Sigmoid colon (tissue), 7 donors: ENCODE measurements around the gene ATP1A3. TPM values are rescaled to one million over a fixed set of nuclear protein-coding genes. Genes with fewer than 3 reads are reported as not detected.
"Not testable (repeated sequence)": the region's sequence is repeated elsewhere in the genome, so short reads cannot be mapped to it uniquely, and the experiment has no call there.

Experiments
- DNase-seq: peaks from one replicate; pipeline ENCODE4 v3.0.0-alpha.2; 2019
- H3K27ac ChIP-seq, 4 donors: fragments of 200-600 bp; sonication (generic); one replicate each; pipeline ENCODE4 v1.5.1; 2016 to 2019; ENCODE audit warnings: mild to moderate bottlenecking in 1 of 4
- H3K27me3 ChIP-seq, 3 donors: fragments of 200-600 bp; sonication (generic); one replicate each; pipeline ENCODE4 v1.5.1; 2019; ENCODE audit warnings: mild to moderate bottlenecking in 1 of 3
- H3K36me3 ChIP-seq, 4 donors: fragments of 200-600 bp; sonication (generic); one replicate each; pipeline ENCODE4 v1.5.1; 2016 to 2019
- H3K4me1 ChIP-seq, 4 donors: fragments of 200-600 bp; sonication (generic); one replicate each; pipeline ENCODE4 v1.5.1; 2017 to 2019
- H3K4me3 ChIP-seq, 4 donors: fragments of 200-600 bp; sonication (generic); one replicate each; pipeline ENCODE4 v1.5.1; 2017 to 2019; ENCODE audit warnings: mild to moderate bottlenecking in 2 of 4, moderate library complexity in 1 of 4
- H3K9me3 ChIP-seq, 4 donors: fragments of 200-600 bp in 3 of 4; sonication (generic) in 3 of 4; one replicate each; pipeline versions ENCODE4 v1.5.1 to v1.6.1; 2013 to 2019
- CTCF ChIP-seq, 4 experiments: fragments of 450-650 bp in 3 of 4; fragments of 200-600 bp in 1 of 4; IDR thresholded peaks; one replicate each; pipeline ENCODE4 v1.5.1; 2016 to 2019; ENCODE audit warnings: antibody characterized with exemption in 4 of 4, mild to moderate bottlenecking in 3 of 4, moderate library complexity in 2 of 4
- EP300 ChIP-seq, 4 donors: sonication (generic); formaldehyde crosslinking; IDR thresholded peaks; one replicate each; pipeline ENCODE4 v1.6.1; 2017; ENCODE audit warnings: antibody characterized with exemption in 4 of 4
- POLR2A ChIP-seq, 2 donors: fragments of 450-650 bp; IDR thresholded peaks; one replicate each; pipeline ENCODE4 v1.6.1; 2016; ENCODE audit warnings: antibody characterized with exemption in 2 of 2, mild to moderate bottlenecking in 2 of 2, moderate library complexity in 2 of 2
- POLR2AphosphoS5 ChIP-seq, 4 donors: sonication (generic); formaldehyde crosslinking; IDR thresholded peaks; one replicate each; pipeline ENCODE4 v1.6.1; 2017; ENCODE audit warnings: antibody characterized with exemption in 4 of 4
- WGBS, 2 donors: extraction: QIAGEN DNeasy Blood & Tissue Kit; methylation state at CpG; one replicate each; pipeline ENCODE4 v1.1.7; 2013; 5-methylcytosine and 5-hydroxymethylcytosine counted together
- intact Hi-C: fragments of 100-400 bp; cut with DNase I; formaldehyde crosslinking; loops from one replicate; pipeline ENCODE4 v1.15.1; 2023
- polyA plus RNA-seq, 3 donors: library from polyadenylated mRNA; stranded (reverse); fragments of 200-250 nt; gene quantifications; one replicate each; pipeline ENCODE4 v1.2.3, GENCODE V29; 2013
- total RNA-seq, 4 donors: library from RNA; depleted of rRNA; stranded (reverse); fragments of >200 nt; gene quantifications; one replicate each; pipeline ENCODE4 v1.1.0, GENCODE V29; 2016
- donor health status: healthy with polysubstance abuse.
- donor health status: Bipolar disorder and iron deficiency.
- donor health status: healthy.

Gene ATP1A3
- total RNA-seq: 1 to 10 TPM; 1.6 to 4.3 (median 3.3) TPM
- polyA plus RNA-seq: 1 to 10 TPM in 1 of 3 donors, under 1 TPM in 1, not detected in 1; 0.46 to 3.2 TPM

DNA sequence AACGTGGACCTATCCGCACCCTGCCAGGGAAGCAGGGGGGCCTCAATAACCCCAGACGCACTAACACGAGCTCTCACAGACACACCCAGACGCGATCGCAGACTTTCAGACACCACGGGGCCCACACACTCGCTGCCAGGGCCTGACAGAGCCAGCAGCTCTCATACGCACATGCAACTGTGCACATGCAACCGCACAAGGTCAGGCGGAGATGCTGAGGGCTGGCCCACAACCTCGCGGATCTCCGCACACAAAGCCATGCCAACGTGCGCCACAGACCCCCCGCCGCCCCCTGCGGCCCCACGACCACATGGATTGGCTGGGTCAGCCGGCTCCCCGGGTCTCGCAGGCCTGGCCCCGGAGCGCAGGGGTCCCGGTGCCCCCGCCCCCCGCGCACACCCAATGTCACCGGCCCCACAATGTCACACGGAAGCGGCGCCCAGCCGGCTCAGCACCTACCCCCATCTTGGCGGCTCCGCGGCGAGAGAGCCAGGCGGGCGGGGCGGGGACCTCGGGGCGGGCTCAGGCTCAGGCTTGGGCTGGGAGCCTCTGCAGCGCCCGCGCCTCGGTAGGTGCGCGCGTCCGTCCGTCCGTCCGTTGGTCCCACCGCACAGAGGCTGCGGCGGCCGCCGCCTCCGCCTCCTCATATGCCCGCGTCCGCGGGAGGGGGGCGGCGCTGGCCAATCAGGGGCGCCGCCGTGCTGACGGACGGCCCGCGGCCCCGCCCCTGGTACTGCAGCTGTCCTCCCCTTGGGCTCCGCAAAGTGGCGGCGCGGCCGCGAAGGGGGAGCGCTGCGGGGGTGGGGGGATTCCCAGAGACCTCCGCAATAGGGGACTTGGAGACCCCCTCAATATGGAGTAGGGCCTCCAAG, at the start of gene ATP1A3:
Gene ATP1A3 (minus strand): TSS at position 619 of the 872 bp plus-strand sequence. CDS start 154 bp downstream, at position 465.
- no peaks in the 10 kb centered on the region for H3K9me3 ChIP-seq
- 1% methylated on average over 84 of the region's 84 CpGs for WGBS, 2 donors
- intact Hi-C loops: no loop called here
- H3K27me3 ChIP-seq: peaks cover 32 to 84% (median 76%) of the 10 kb centered on the region in 3 donors
- H3K36me3 ChIP-seq: no peaks in the 10 kb centered on the region
- no peak for TF ChIP-seq POLR2A (IDR thresholded peaks at IDR 0.05)
- no peak for TF ChIP-seq CTCF (IDR thresholded peaks at IDR 0.05)
- TF ChIP-seq EP300 (IDR thresholded peaks at IDR 0.05): no peak
- TF ChIP-seq POLR2AphosphoS5 (IDR thresholded peaks at IDR 0.05): no peak
- no peak within 1 kb of the TSS for H3K27ac ChIP-seq
- H3K4me1 ChIP-seq: peaks cover 0 to 33% (median 30%) of the 10 kb centered on the region in 4 donors
- DNase-seq: no peak
- peak within 1 kb of the TSS; percentile 3 to 51 (median 31) for H3K4me3 ChIP-seq

DNA sequence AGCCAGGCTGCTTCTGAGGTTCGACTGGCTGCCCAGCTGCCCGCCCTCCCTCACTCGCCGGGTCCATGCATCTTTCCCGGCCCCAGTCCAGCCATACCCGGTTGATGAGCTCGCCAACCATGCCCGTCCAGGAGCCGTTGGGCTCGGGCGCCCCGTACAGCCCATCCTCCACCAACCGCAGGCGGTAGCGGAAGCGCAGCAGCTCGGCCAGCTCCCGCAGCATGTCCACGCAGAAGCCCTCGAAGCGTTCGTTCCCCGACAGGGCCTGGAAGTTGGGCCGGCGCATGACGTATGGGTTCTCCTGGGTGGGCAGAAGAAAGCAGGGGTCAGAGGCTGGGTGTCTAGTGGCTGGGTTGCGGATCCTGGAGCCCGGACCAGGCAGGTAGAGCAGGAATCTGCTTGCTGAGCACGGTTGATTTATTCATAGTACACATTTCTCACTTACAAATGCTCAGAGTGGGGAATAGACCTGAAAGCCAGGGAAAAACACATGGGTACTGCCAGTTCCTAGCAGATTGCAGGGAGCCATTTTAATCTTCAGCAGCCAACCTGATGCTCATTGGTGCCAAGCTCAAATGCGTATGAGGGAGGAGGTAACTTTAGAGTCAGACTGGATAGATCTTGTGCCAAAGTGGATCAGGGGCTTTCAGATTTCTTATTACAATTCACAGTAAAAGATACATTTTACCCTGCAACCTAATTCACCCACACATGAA, 48.6 kb upstream of the ATP1A3 start:
- no peak overlapping the region for H3K27ac ChIP-seq
- intact Hi-C loops: no loop called here
- TF ChIP-seq POLR2A (IDR thresholded peaks at IDR 0.05): no peak
- TF ChIP-seq EP300 (IDR thresholded peaks at IDR 0.05): no peak
- no peak for TF ChIP-seq POLR2AphosphoS5 (IDR thresholded peaks at IDR 0.05)
- no peak for TF ChIP-seq CTCF (IDR thresholded peaks at IDR 0.05)
- peaks cover 10 to 73% (median 13%) of the 10 kb centered on the region in 4 donors for H3K36me3 ChIP-seq
- H3K4me1 ChIP-seq: peaks cover 0 to 7% (median 2%) of the 10 kb centered on the region in 4 donors
- H3K9me3 ChIP-seq: no peaks in the 10 kb centered on the region
- 91 to 93% methylated on average over 30 of the region's 30 CpGs for WGBS, 2 donors
- no peaks in the 10 kb centered on the region for H3K27me3 ChIP-seq
- H3K4me3 ChIP-seq: no peak overlapping the region
- DNase-seq: no peak

- peaks cover 10 to 70% (median 13%) of the 10 kb centered on the region in 4 donors for H3K36me3 ChIP-seq
- 91 to 94% methylated on average over 9 of the region's 9 CpGs for WGBS, 2 donors
- H3K9me3 ChIP-seq, H3K27me3 ChIP-seq, H3K4me1 ChIP-seq, intact Hi-C loops, DNase-seq, H3K4me3 ChIP-seq, H3K27ac ChIP-seq: not testable (repeated sequence)
Observed at GRCh38 chr19:42040491-42040890, 46.5 kb upstream of the ATP1A3 start.

- H3K36me3 ChIP-seq: peaks cover 10 to 65% (median 11%) of the 10 kb centered on the region in 4 donors
Observed at GRCh38 chr19:42040031-42040430, 46.0 kb upstream of the ATP1A3 start.

More at GRCh38 chr19:42040031-42040430, 46.0 kb upstream of the ATP1A3 start:
- Histone ChIP-seq H3K4me3 (no peak overlapping the region), H3K4me1 (peaks cover 0 to 7% (median 2%) of the 10 kb centered on the region in 4 donors), H3K27me3 (no peaks in the 10 kb centered on the region), H3K9me3 (no peaks in the 10 kb centered on the region), H3K27ac (no peak overlapping the region)
- no peak for TF ChIP-seq POLR2A (IDR thresholded peaks at IDR 0.05)
- no peak for TF ChIP-seq CTCF (IDR thresholded peaks at IDR 0.05)
- no peak for TF ChIP-seq EP300 (IDR thresholded peaks at IDR 0.05)
- no peak for TF ChIP-seq POLR2AphosphoS5 (IDR thresholded peaks at IDR 0.05)
- intact Hi-C loops: no loop called here
- DNase-seq: no peak
